Esophagus squamous epithelium (tissue), 5 donors: ENCODE results near the gene KNOP1. TPM values are rescaled to one million over a fixed set of nuclear protein-coding genes. Genes with fewer than 3 reads are reported as not detected.

Experiments
- DNase-seq: peaks from one replicate; lab custom pipeline; 2025; lab: John Stamatoyannopoulos, UW
- H3K27ac ChIP-seq, 4 donors: fragments of 200-600 bp; sonication (generic); one replicate each; pipeline ENCODE4 v1.5.1; 2016 to 2019; ENCODE audit warnings: mild to moderate bottlenecking in 1 of 4
- H3K27me3 ChIP-seq, 4 donors: fragments of 200-600 bp; sonication (generic); 1 replicate in 3 of 4; 2 replicates in 1 of 4; pipeline versions ENCODE4 v1.5.1 to v1.6.0; 2017 to 2021; ENCODE audit warnings: antibody characterized with exemption in 1 of 4
- H3K36me3 ChIP-seq, 3 donors: fragments of 200-600 bp; sonication (generic); one replicate each; pipeline ENCODE4 v1.5.1; 2016 to 2019
- H3K4me1 ChIP-seq, 3 donors: fragments of 200-600 bp; sonication (generic); one replicate each; pipeline ENCODE4 v1.5.1; 2017 to 2019
- H3K4me3 ChIP-seq, 4 donors: fragments of 200-600 bp; sonication (generic); 1 replicate in 3 of 4; 2 replicates in 1 of 4; pipeline ENCODE4 v1.5.1; 2016 to 2019; ENCODE audit warnings: mild to moderate bottlenecking in 2 of 4, moderate library complexity in 1 of 4
- H3K9me3 ChIP-seq, 3 donors: fragments of 200-600 bp; sonication (generic); one replicate each; pipeline ENCODE4 v1.5.1; 2016 to 2019
- CTCF ChIP-seq, 6 experiments: fragments of 450-650 bp in 4 of 6; fragments of 200-600 bp in 2 of 6; sonication (generic) in 2 of 6; IDR thresholded peaks; one replicate each; pipeline ENCODE4 v1.5.1; 2016 to 2019; ENCODE audit warnings: antibody characterized with exemption in 6 of 6, mild to moderate bottlenecking in 4 of 6, moderate library complexity in 4 of 6
- POLR2A ChIP-seq, 4 donors: fragments of 450-650 bp; IDR thresholded peaks; one replicate each; pipeline ENCODE4 v1.6.1; 2017; ENCODE audit warnings: antibody characterized with exemption in 4 of 4, mild to moderate bottlenecking in 4 of 4, moderate library complexity in 3 of 4
- WGBS, 2 donors: methylation state at CpG; one replicate each; pipeline ENCODE4 v1.1.5; 2018; 5-methylcytosine and 5-hydroxymethylcytosine counted together
- intact Hi-C: fragments of 100-400 bp; cut with DNase I; formaldehyde crosslinking; loops from one replicate; pipeline ENCODE4 v1.15.0; 2022
- total RNA-seq, 4 donors: library from RNA; depleted of rRNA; stranded (reverse); fragments of >200 nt; gene quantifications; one replicate each; pipeline ENCODE4 v1.1.0, GENCODE V29; 2016
- donor health status: DM: yes; HTN: yes; CAD: no.

The KNOP1 gene
- total RNA-seq, 4 donors from 2014 or later, result 9.0 to 14.3 (median 11.7) TPM

- DNase-seq, result no peak
- H3K27ac ChIP-seq, result no peak overlapping the region
- WGBS, 2 donors, result 80 to 88% methylated on average over 4 of the region's 4 CpGs
- no peak overlapping the region for H3K4me3 ChIP-seq
- no peaks in the 10 kb centered on the region for H3K9me3 ChIP-seq
- H3K4me1 ChIP-seq, result peaks cover 0 to 28% (median 0%) of the 10 kb centered on the region in 3 donors
- no peaks in the 10 kb centered on the region for H3K36me3 ChIP-seq
- intact Hi-C loops, result no loop called here
- H3K27me3 ChIP-seq, result no peaks in the 10 kb centered on the region
- TF ChIP-seq CTCF (IDR thresholded peaks at IDR 0.05), result no peak
- no peak for TF ChIP-seq POLR2A (IDR thresholded peaks at IDR 0.05)
Measured at GRCh38 chr16:19749571-19750080, 31.6 kb upstream of the KNOP1 start.

GRCh38 chr16:19748389-19749168 is 30.6 kb upstream of the KNOP1 start:
- intact Hi-C loops, result no loop called here
- no peak overlapping the region for H3K27ac ChIP-seq
- H3K4me1 ChIP-seq, result peaks cover 0 to 28% (median 0%) of the 10 kb centered on the region in 3 donors
- no peak for DNase-seq
- H3K9me3 ChIP-seq, result no peaks in the 10 kb centered on the region
- WGBS, 2 donors, result 33 to 42% methylated on average over 2 of the region's 2 CpGs
- H3K27me3 ChIP-seq, result no peaks in the 10 kb centered on the region
- TF ChIP-seq CTCF (IDR thresholded peaks at IDR 0.05) (no peak), POLR2A (IDR thresholded peaks at IDR 0.05) (no peak)
- no peak overlapping the region for H3K4me3 ChIP-seq
- no peaks in the 10 kb centered on the region for H3K36me3 ChIP-seq

- DNase-seq, result no peak
- Histone ChIP-seq H3K4me3 (no peak overlapping the region), H3K4me1 (peaks cover 0 to 21% (median 0%) of the 10 kb centered on the region in 3 donors), H3K9me3 (no peaks in the 10 kb centered on the region), H3K27me3 (no peaks in the 10 kb centered on the region), H3K36me3 (no peaks in the 10 kb centered on the region), H3K27ac (no peak overlapping the region)
- intact Hi-C loops, result no loop called here
- 46 to 59% methylated on average over 4 of the region's 4 CpGs for WGBS, 2 donors
- no peak for TF ChIP-seq POLR2A (IDR thresholded peaks at IDR 0.05)
- no peak for TF ChIP-seq CTCF (IDR thresholded peaks at IDR 0.05)
Measured at GRCh38 chr16:19746561-19746960, 28.5 kb upstream of the KNOP1 start.

- DNase-seq, result no peak
- Histone ChIP-seq H3K36me3 (no peaks in the 10 kb centered on the region), H3K27me3 (no peaks in the 10 kb centered on the region), H3K4me3 (no peak overlapping the region), H3K9me3 (no peaks in the 10 kb centered on the region), H3K27ac (no peak overlapping the region), H3K4me1 (peaks cover 0 to 15% (median 0%) of the 10 kb centered on the region in 3 donors)
- intact Hi-C loops, result no loop called here
- TF ChIP-seq CTCF (IDR thresholded peaks at IDR 0.05) (no peak), POLR2A (IDR thresholded peaks at IDR 0.05) (no peak)
- 80 to 85% methylated on average over 6 to 7 of the region's 9 CpGs for WGBS, 2 donors
Measured at GRCh38 chr16:19745286-19746010, 27.4 kb upstream of the KNOP1 start.

GRCh38 chr16:19744670-19745069 is 26.6 kb upstream of the KNOP1 start:
- no peak overlapping the region for H3K4me3 ChIP-seq
- no peak for DNase-seq
- no peaks in the 10 kb centered on the region for H3K27me3 ChIP-seq
- WGBS, 2 donors, result 66 to 67% methylated on average over 3 of the region's 3 CpGs
- H3K36me3 ChIP-seq, result no peaks in the 10 kb centered on the region
- H3K27ac ChIP-seq, result no peak overlapping the region
- H3K9me3 ChIP-seq, result no peaks in the 10 kb centered on the region
- H3K4me1 ChIP-seq, result peaks cover 0 to 15% (median 0%) of the 10 kb centered on the region in 3 donors
- TF ChIP-seq POLR2A (IDR thresholded peaks at IDR 0.05) (no peak), CTCF (IDR thresholded peaks at IDR 0.05) (no peak)
- intact Hi-C loops, result no loop called here
